DMS153 (cell line): ENCODE results near the gene FEZF2.

Experiments
- DNase-seq: peaks from one replicate; lab custom pipeline; 2025; lab: John Stamatoyannopoulos, UW

FEZF2 gene

DNA sequence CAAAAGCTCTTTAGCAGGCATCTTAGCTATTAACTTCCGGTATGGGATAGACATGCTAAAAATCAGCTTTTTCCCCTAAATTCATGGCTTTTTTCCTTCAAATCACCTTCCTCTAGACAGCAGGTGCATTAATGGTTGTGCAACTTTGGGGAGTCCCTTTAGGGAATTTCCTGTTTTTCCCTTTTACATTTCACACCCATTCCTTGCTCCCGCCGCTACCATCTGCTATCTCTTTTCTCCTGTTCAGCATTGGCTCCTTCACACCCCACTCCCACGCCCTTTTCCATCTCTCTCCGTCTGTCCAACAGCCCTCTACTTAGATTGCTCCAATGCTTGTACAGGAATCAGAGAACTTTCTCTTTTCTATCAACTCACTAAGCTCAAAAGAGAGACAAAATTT, 43.4 kb downstream of the FEZF2 start:
- DNase-seq: no peak

- no peak for DNase-seq
Measured at GRCh38 chr3:62325896-62326295, 47.5 kb downstream of the FEZF2 start.

GRCh38 chr3:62323241-62323640, 50.1 kb downstream of the FEZF2 start:
- no peak for DNase-seq
